ENCODE data around the gene CNDP2. TPM values are rescaled to one million over a fixed set of nuclear protein-coding genes. Genes with fewer than 3 reads are reported as not detected.

CNDP2 gene
- total RNA-seq, 4 donors from 2014 or later = 37.5 to 48.9 (median 48.0) TPM

GRCh38 chr18:74508366-74508765 is 12.2 kb downstream of the CNDP2 start:
- 80% methylated on average over 1 to 3 of the region's 9 CpGs for WGBS, 2 donors (ENCODE audit: low coverage in 1 of 2)
- no peaks in the 10 kb centered on the region for H3K9me3 ChIP-seq
- H3K36me3 ChIP-seq = peaks cover 0 to 99% of the 10 kb centered on the region in 2 donors
- no peak for ATAC-seq
- H3K27ac ChIP-seq = no peak overlapping the region
- H3K4me1 ChIP-seq = peaks cover 0 to 15% (median 0%) of the 10 kb centered on the region in 3 donors
- no peaks in the 10 kb centered on the region for H3K27me3 ChIP-seq
- no peak overlapping the region for H3K4me3 ChIP-seq
- TF ChIP-seq EP300 (IDR thresholded peaks at IDR 0.05) (no peak), POLR2A (IDR thresholded peaks at IDR 0.05) (no peak), CTCF (IDR thresholded peaks at IDR 0.05) (no peak), POLR2AphosphoS5 (IDR thresholded peaks at IDR 0.05) (no peak)

GRCh38 chr18:74508821-74509225 is 12.7 kb downstream of the CNDP2 start:
- Histone ChIP-seq H3K4me3 (no peak overlapping the region), H3K9me3 (no peaks in the 10 kb centered on the region), H3K27ac (no peak overlapping the region), H3K4me1 (peaks cover 0 to 15% (median 0%) of the 10 kb centered on the region in 3 donors), H3K36me3 (peaks cover 0 to 99% of the 10 kb centered on the region in 2 donors), H3K27me3 (no peaks in the 10 kb centered on the region)
- no peak for TF ChIP-seq POLR2A (IDR thresholded peaks at IDR 0.05)
- TF ChIP-seq CTCF (IDR thresholded peaks at IDR 0.05) = no peak
- TF ChIP-seq EP300 (IDR thresholded peaks at IDR 0.05) = no peak
- ATAC-seq = no peak
- 87 to 90% methylated on average over 5 to 6 of the region's 11 CpGs for WGBS, 2 donors (ENCODE audit: low coverage in 1 of 2)

- ATAC-seq = no peak
- Histone ChIP-seq H3K27me3 (no peaks in the 10 kb centered on the region), H3K4me1 (peaks cover 0 to 15% (median 0%) of the 10 kb centered on the region in 3 donors), H3K36me3 (peaks cover 0 to 97% of the 10 kb centered on the region in 2 donors), H3K27ac (no peak overlapping the region), H3K4me3 (no peak overlapping the region), H3K9me3 (no peaks in the 10 kb centered on the region)
- TF ChIP-seq CTCF (IDR thresholded peaks at IDR 0.05) (no peak), POLR2AphosphoS5 (IDR thresholded peaks at IDR 0.05) (no peak), EP300 (IDR thresholded peaks at IDR 0.05) (no peak), POLR2A (IDR thresholded peaks at IDR 0.05) (no peak)
- 86 to 91% methylated on average over 4 to 6 of the region's 29 CpGs for WGBS, 2 donors (ENCODE audit: low coverage in 1 of 2)
Observed at GRCh38 chr18:74509856-74510769, 13.9 kb downstream of the CNDP2 start.

GRCh38 chr18:74510770-74511095 is 14.6 kb downstream of the CNDP2 start:
- Histone ChIP-seq H3K27ac (no peak overlapping the region), H3K4me3 (no peak overlapping the region), H3K36me3 (peaks cover 0 to 98% of the 10 kb centered on the region in 2 donors), H3K4me1 (peaks cover 0 to 15% (median 0%) of the 10 kb centered on the region in 3 donors), H3K9me3 (no peaks in the 10 kb centered on the region), H3K27me3 (no peaks in the 10 kb centered on the region)
- ATAC-seq = no peak
- 90 to 91% methylated on average over 6 to 10 of the region's 12 CpGs for WGBS, 2 donors (ENCODE audit: low coverage in 1 of 2)
- TF ChIP-seq CTCF (IDR thresholded peaks at IDR 0.05) (no peak), POLR2A (IDR thresholded peaks at IDR 0.05) (no peak), POLR2AphosphoS5 (IDR thresholded peaks at IDR 0.05) (no peak), EP300 (IDR thresholded peaks at IDR 0.05) (no peak)

- no peaks in the 10 kb centered on the region for H3K9me3 ChIP-seq
Observed at GRCh38 chr18:74511823-74512222, 15.7 kb downstream of the CNDP2 start.

More at GRCh38 chr18:74511823-74512222, 15.7 kb downstream of the CNDP2 start:
- Histone ChIP-seq H3K27ac (no peak overlapping the region), H3K4me3 (no peak overlapping the region), H3K27me3 (no peaks in the 10 kb centered on the region), H3K4me1 (peaks cover 0 to 6% (median 0%) of the 10 kb centered on the region in 3 donors), H3K36me3 (peaks cover 0 to 98% of the 10 kb centered on the region in 2 donors)
- 67 to 100% methylated on average over 1 of the region's 7 CpGs for WGBS, 2 donors (ENCODE audit: low coverage in 1 of 2)
- no peak for ATAC-seq
- TF ChIP-seq POLR2A (IDR thresholded peaks at IDR 0.05) (no peak), EP300 (IDR thresholded peaks at IDR 0.05) (no peak), CTCF (IDR thresholded peaks at IDR 0.05) (no peak), POLR2AphosphoS5 (IDR thresholded peaks at IDR 0.05) (no peak)
